ENCODE results near the gene UCN3.
"Not testable (repeated sequence)": the region's sequence is repeated elsewhere in the genome, so short reads cannot be mapped to it uniquely, and the experiment has no call there.

Gene UCN3

GRCh38 chr10:5404208-5405041, 39.7 kb downstream of the UCN3 start, which contains the start of gene TUBAL3:
Gene TUBAL3 (minus strand): TSS chr10:5404828. CDS start chr10:5404792, 36 bp downstream.
- no peaks in the 10 kb centered on the region for H3K9me3 Mint-ChIP-seq
- no peak within 1 kb of the TSS for H3K27ac Mint-ChIP-seq
- no peaks in the 10 kb centered on the region for H3K4me1 Mint-ChIP-seq (ENCODE audit: low read depth)
- intact Hi-C loops (cut with micrococcal nuclease), result no loop called here
- H3K36me3 Mint-ChIP-seq (ENCODE audit: low read depth), result no peaks in the 10 kb centered on the region
- H3K27me3 Mint-ChIP-seq, result no peaks in the 10 kb centered on the region
- H3K4me3 Mint-ChIP-seq, result no peak within 1 kb of the TSS

- Mint-ChIP-seq H3K36me3 (ENCODE audit: low read depth) (no peaks in the 10 kb centered on the region), H3K27me3 (peaks cover 8% of the 10 kb centered on the region), H3K4me1 (ENCODE audit: low read depth) (no peaks in the 10 kb centered on the region), H3K27ac (no peak overlapping the region), H3K4me3 (no peak overlapping the region), H3K9me3 (peaks cover 7% of the 10 kb centered on the region)
- intact Hi-C loops (cut with micrococcal nuclease), result no loop called here
These were observed 42.2 kb downstream of the UCN3 start for GRCh38 chr10:5406918-5407317.

GRCh38 chr10:5410787-5411186, 46.0 kb downstream of the UCN3 start:
- not testable (repeated sequence) for H3K4me3 Mint-ChIP-seq; H3K9me3 Mint-ChIP-seq; H3K27ac Mint-ChIP-seq; H3K27me3 Mint-ChIP-seq; H3K4me1 Mint-ChIP-seq (ENCODE audit: low read depth); H3K36me3 Mint-ChIP-seq (ENCODE audit: low read depth)
- intact Hi-C loops (cut with micrococcal nuclease), result loop anchor here (10.0 kb wide), 1 partner anchor 586 kb away; the partner anchor contains the start of gene AKR1E2

- intact Hi-C loops (cut with micrococcal nuclease), result loop anchor here (10.0 kb wide), 1 partner anchor 587 kb away; the partner anchor contains the start of gene AKR1E2
These were observed 47.1 kb downstream of the UCN3 start for GRCh38 chr10:5411941-5412276.

GRCh38 chr10:5412277-5412941, 47.6 kb downstream of the UCN3 start, which contains the start of gene NET1:
Gene NET1 (plus strand): TSS chr10:5412557. CDS start chr10:5412693, 136 bp downstream.
- peaks cover 7% of the 10 kb centered on the region for H3K9me3 Mint-ChIP-seq
- H3K4me3 Mint-ChIP-seq, result peak within 1 kb of the TSS; percentile 70
- peaks cover 8% of the 10 kb centered on the region for H3K27me3 Mint-ChIP-seq
- intact Hi-C loops (cut with micrococcal nuclease), result loop anchor here (10.0 kb wide), 1 partner anchor 588 kb away; the partner anchor contains the start of gene AKR1E2
- no peaks in the 10 kb centered on the region for H3K4me1 Mint-ChIP-seq (ENCODE audit: low read depth)
- H3K36me3 Mint-ChIP-seq (ENCODE audit: low read depth), result no peaks in the 10 kb centered on the region
- H3K27ac Mint-ChIP-seq, result no peak within 1 kb of the TSS

More at GRCh38 chr10:5411941-5412276, 47.1 kb downstream of the UCN3 start:
- Mint-ChIP-seq H3K9me3 (peaks cover 7% of the 10 kb centered on the region), H3K36me3 (ENCODE audit: low read depth) (no peaks in the 10 kb centered on the region), H3K27ac (no peak overlapping the region), H3K4me3 (peak overlapping the region; percentile 70), H3K27me3 (peaks cover 8% of the 10 kb centered on the region), H3K4me1 (ENCODE audit: low read depth) (no peaks in the 10 kb centered on the region)

GRCh38 chr10:5413012-5413938, 48.5 kb downstream of the UCN3 start:
- Mint-ChIP-seq H3K4me1 (ENCODE audit: low read depth) (no peaks in the 10 kb centered on the region), H3K27ac (no peak overlapping the region), H3K4me3 (no peak overlapping the region), H3K27me3 (peaks cover 8% of the 10 kb centered on the region), H3K9me3 (peaks cover 12% of the 10 kb centered on the region), H3K36me3 (ENCODE audit: low read depth) (no peaks in the 10 kb centered on the region)
- intact Hi-C loops (cut with micrococcal nuclease), result loop anchor here (10.0 kb wide), 1 partner anchor 588 kb away; the partner anchor contains the start of gene AKR1E2

- Mint-ChIP-seq H3K9me3 (peaks cover 26% of the 10 kb centered on the region), H3K36me3 (ENCODE audit: low read depth) (peaks cover 8% of the 10 kb centered on the region), H3K27me3 (no peaks in the 10 kb centered on the region), H3K4me3 (no peak overlapping the region), H3K4me1 (ENCODE audit: low read depth) (no peaks in the 10 kb centered on the region), H3K27ac (no peak overlapping the region)
- intact Hi-C loops (cut with micrococcal nuclease), result loop anchor here (10.0 kb wide), 1 partner anchor 592 kb away; the partner anchor contains the start of gene AKR1E2
These were observed 52.2 kb downstream of the UCN3 start for GRCh38 chr10:5416981-5417380.

GRCh38 chr10:5418584-5418983, 53.8 kb downstream of the UCN3 start:
- peaks cover 26% of the 10 kb centered on the region for H3K9me3 Mint-ChIP-seq
- no peak overlapping the region for H3K27ac Mint-ChIP-seq
- H3K27me3 Mint-ChIP-seq, result no peaks in the 10 kb centered on the region
- peaks cover 8% of the 10 kb centered on the region for H3K36me3 Mint-ChIP-seq (ENCODE audit: low read depth)
- intact Hi-C loops (cut with micrococcal nuclease), result loop anchor here (10.0 kb wide), 1 partner anchor 594 kb away; the partner anchor contains the start of gene AKR1E2
- H3K4me1 Mint-ChIP-seq (ENCODE audit: low read depth), result no peaks in the 10 kb centered on the region
- H3K4me3 Mint-ChIP-seq, result no peak overlapping the region

- peaks cover under 1% of the 10 kb centered on the region for H3K4me1 Mint-ChIP-seq (ENCODE audit: low read depth)
- H3K27ac Mint-ChIP-seq, result no peak overlapping the region
- H3K9me3 Mint-ChIP-seq, result peaks cover 26% of the 10 kb centered on the region
- no peaks in the 10 kb centered on the region for H3K27me3 Mint-ChIP-seq
- intact Hi-C loops (cut with micrococcal nuclease), result loop anchor here (10.0 kb wide), 1 partner anchor 595 kb away; the partner anchor contains the start of gene AKR1E2
- no peak overlapping the region for H3K4me3 Mint-ChIP-seq
- peaks cover 8% of the 10 kb centered on the region for H3K36me3 Mint-ChIP-seq (ENCODE audit: low read depth)
These were observed 54.8 kb downstream of the UCN3 start for GRCh38 chr10:5419466-5420094.

- Mint-ChIP-seq H3K27me3 (no peaks in the 10 kb centered on the region), H3K36me3 (ENCODE audit: low read depth) (peaks cover 8% of the 10 kb centered on the region)
These were observed 59.0 kb downstream of the UCN3 start for GRCh38 chr10:5423771-5424170.

More at GRCh38 chr10:5423771-5424170, 59.0 kb downstream of the UCN3 start:
- H3K4me1 Mint-ChIP-seq (ENCODE audit: low read depth), result peaks cover 16% of the 10 kb centered on the region
- intact Hi-C loops (cut with micrococcal nuclease), result no loop called here
- H3K9me3 Mint-ChIP-seq, result peaks cover 16% of the 10 kb centered on the region
- no peak overlapping the region for H3K4me3 Mint-ChIP-seq
- H3K27ac Mint-ChIP-seq, result no peak overlapping the region
